ENCODE results near the gene THADA. TPM values are rescaled to one million over a fixed set of nuclear protein-coding genes. Genes with fewer than 3 reads are reported as not detected.
A peak's percentile ranks its signal among the peaks of the same experiment; 100 is the strongest.

The THADA gene
- total RNA-seq, 6 donors from 2014 or later, result 23.6 to 57.5 (median 37.3) TPM

DNA sequence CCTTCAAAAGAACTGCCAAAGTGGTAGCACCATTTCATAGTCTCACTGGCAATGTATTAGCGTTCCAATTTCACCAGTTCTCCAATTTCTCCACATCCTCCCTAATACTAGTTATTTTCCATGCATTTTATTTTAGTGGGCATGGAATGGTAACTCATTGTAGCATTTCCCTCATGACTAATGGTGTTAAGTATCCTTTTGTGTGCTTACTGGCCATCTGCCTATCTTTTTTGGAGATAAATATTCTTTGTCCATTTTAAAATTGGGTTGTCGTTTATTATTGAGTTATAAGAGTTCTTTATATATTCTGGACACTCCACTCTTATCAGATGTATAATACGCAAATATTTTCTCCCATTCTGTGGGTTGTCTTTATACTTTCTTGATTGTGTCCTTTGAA is 107.1 kb downstream of the THADA start:
- H3K4me1 ChIP-seq, result peaks cover 4 to 14% (median 6%) of the 10 kb centered on the region in 4 donors
- H3K9me3 ChIP-seq, result no peaks in the 10 kb centered on the region
- no peak overlapping the region for H3K4me3 ChIP-seq
- H3K27me3 ChIP-seq, result no peaks in the 10 kb centered on the region
- no peak overlapping the region for H3K27ac ChIP-seq
- H3K36me3 ChIP-seq, result peaks cover 0 to 4% (median 0%) of the 10 kb centered on the region in 4 donors
- TF ChIP-seq POLR2A (IDR thresholded peaks at IDR 0.05) (no peak), EP300 (IDR thresholded peaks at IDR 0.05) (no peak), POLR2AphosphoS5 (IDR thresholded peaks at IDR 0.05) (no peak)
- TF ChIP-seq, protein P1, sequence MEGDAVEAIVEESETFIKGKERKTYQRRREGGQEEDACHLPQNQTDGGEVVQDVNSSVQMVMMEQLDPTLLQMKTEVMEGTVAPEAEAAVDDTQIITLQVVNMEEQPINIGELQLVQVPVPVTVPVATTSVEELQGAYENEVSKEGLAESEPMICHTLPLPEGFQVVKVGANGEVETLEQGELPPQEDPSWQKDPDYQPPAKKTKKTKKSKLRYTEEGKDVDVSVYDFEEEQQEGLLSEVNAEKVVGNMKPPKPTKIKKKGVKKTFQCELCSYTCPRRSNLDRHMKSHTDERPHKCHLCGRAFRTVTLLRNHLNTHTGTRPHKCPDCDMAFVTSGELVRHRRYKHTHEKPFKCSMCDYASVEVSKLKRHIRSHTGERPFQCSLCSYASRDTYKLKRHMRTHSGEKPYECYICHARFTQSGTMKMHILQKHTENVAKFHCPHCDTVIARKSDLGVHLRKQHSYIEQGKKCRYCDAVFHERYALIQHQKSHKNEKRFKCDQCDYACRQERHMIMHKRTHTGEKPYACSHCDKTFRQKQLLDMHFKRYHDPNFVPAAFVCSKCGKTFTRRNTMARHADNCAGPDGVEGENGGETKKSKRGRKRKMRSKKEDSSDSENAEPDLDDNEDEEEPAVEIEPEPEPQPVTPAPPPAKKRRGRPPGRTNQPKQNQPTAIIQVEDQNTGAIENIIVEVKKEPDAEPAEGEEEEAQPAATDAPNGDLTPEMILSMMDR (IDR thresholded peaks at IDR 0.05), result no peak
- DNase-seq, result no peak
- WGBS, 2 donors, result 77 to 82% methylated on average over 3 of the region's 3 CpGs
- no peak for ATAC-seq (ENCODE audit: low FRiP score in 2 of 2)

DNA sequence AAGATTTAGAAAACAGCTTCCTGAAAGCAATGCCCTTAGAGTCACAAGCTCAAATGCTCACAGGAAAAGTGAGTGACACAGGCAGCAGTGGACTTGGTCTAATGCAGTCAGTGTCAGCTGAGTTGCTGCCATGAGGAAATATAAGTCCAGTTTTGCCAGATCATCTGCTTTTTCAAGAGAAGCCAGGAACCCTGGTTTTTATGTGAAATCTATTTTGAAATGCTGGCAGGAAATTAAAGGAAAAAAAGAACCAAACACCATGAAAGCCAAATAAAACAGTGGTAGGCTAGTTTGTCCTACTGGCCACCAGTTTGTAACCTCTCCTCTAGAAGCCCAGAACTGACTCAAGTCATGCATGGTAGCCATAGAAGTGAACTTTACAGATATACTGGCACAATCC is 109.2 kb downstream of the THADA start:
- Histone ChIP-seq H3K27me3 (no peaks in the 10 kb centered on the region), H3K4me1 (peaks cover 7 to 23% (median 11%) of the 10 kb centered on the region in 4 donors), H3K36me3 (no peaks in the 10 kb centered on the region), H3K9me3 (no peaks in the 10 kb centered on the region), H3K27ac (peak overlapping the region; percentile 28 to 70 (median 50)), H3K4me3 (no peak overlapping the region)
- ATAC-seq (ENCODE audit: low FRiP score in 2 of 2), result peak in 1 of 2 donors; percentile 73
- DNase-seq, result peak in 1 of 2 donors; percentile 60
- TF ChIP-seq POLR2AphosphoS5 (IDR thresholded peaks at IDR 0.05) (peak in 1 of 2 donors; percentile 46), EP300 (IDR thresholded peaks at IDR 0.05) (peak in 1 of 4 donors; percentile 49), POLR2A (IDR thresholded peaks at IDR 0.05) (peak in 1 of 4 donors; percentile 48)
- TF ChIP-seq, protein P1 (IDR thresholded peaks at IDR 0.05), result no peak

DNA sequence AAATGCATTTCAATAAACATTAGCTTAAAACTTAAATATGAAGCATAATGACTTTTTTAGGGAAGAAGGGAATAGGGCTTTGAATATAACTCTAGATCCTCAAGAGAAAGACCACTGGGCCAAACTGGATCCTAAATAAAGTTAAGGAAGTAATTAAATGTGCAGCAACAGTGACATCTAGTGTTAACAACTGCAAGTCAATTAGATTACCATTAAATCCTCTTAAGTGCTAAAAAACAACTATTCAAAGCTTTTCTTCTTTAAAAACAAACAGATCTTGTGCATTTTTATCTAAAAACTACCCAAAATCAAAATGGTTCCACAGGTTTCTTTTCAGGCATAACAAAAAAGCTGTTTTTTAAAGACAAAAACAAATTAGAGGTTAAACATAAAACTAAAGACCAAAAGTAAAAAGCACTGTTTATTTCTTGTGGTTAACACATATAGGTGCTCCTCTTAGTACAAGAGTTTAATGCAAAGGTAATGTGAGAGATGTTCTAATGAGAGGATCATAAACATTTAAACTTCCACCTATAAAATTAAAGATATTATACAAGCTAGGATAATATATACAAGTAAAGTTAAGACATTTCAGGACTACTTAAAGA is 111.4 kb downstream of the THADA start:
- H3K4me3 ChIP-seq, result no peak overlapping the region
- no peaks in the 10 kb centered on the region for H3K36me3 ChIP-seq
- peaks cover 7 to 23% (median 11%) of the 10 kb centered on the region in 4 donors for H3K4me1 ChIP-seq
- ATAC-seq (ENCODE audit: low FRiP score in 2 of 2), result peak in 1 of 2 donors; percentile 85
- TF ChIP-seq, protein P1 (IDR thresholded peaks at IDR 0.05), result peak in 5 of 6 experiments; percentile 50 to 76 (median 66)
- TF ChIP-seq EP300 (IDR thresholded peaks at IDR 0.05), result no peak
- no peak for DNase-seq
- no peaks in the 10 kb centered on the region for H3K9me3 ChIP-seq
- peak overlapping the region in 1 of 4 donors; percentile 20 for H3K27ac ChIP-seq
- H3K27me3 ChIP-seq, result no peaks in the 10 kb centered on the region

DNA sequence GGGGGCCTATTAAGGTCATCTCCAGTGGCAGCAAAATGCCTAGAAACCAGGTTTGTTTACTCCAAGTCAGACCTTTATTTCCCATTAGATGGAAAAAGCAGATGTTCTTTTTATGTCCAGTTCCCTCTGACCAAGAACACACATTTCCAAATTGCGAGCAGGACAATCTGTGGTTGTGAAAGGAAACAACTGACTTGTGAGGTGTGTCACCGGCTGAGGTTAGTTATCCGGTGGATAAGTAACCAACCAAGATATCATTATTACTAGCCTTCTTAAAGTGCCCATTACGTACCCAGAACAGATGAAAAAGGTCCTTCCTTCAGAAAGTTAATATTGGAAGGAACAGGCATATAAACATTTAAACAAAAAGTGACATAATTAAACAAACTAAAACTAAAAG is 112.9 kb downstream of the THADA start:
- peaks cover 7 to 23% (median 11%) of the 10 kb centered on the region in 4 donors for H3K4me1 ChIP-seq
- no peak overlapping the region for H3K4me3 ChIP-seq
- peak overlapping the region in 2 of 4 donors; percentile 15 to 32 for H3K27ac ChIP-seq
- no peaks in the 10 kb centered on the region for H3K9me3 ChIP-seq
- TF ChIP-seq EP300 (IDR thresholded peaks at IDR 0.05) (peak in 1 of 4 donors; percentile 20), POLR2AphosphoS5 (IDR thresholded peaks at IDR 0.05) (no peak)
- no peaks in the 10 kb centered on the region for H3K36me3 ChIP-seq
- DNase-seq (no peak), ATAC-seq (ENCODE audit: low FRiP score in 2 of 2) (peak in 1 of 2 donors; percentile 58)
- WGBS, 2 donors, result 44 to 49% methylated on average over 4 of the region's 4 CpGs
- no peaks in the 10 kb centered on the region for H3K27me3 ChIP-seq

DNA sequence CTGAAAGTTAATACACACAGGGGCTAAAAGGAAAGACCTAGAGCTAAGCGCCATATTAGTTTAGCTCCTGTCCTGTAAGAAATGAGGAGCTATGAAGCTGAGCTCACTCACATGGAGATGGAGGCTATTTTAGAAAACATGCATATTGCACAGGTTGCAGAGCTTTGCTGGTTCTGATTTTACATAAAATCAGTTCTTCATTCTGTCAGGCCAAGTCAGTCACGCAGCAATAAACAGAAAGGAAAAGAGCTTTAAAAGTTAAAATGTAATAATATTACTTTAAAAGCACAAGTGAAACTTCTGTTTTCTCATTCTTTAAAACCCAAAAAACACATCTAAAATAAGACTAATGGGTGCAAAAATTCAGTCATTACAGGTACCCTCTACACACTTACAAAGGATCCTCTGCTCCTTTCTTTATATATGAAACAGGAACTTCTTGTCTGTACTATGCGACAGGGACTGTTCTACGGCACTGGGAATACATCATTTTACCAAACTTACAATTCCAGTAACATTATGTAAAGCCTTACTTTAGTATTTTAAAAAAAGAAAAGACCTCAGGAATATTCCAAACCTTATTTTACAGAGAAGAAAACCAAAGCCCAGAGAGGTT is 113.8 kb downstream of the THADA start:
- no peaks in the 10 kb centered on the region for H3K27me3 ChIP-seq
- H3K9me3 ChIP-seq, result no peaks in the 10 kb centered on the region
- no peak for ATAC-seq (ENCODE audit: low FRiP score in 2 of 2)
- 82 to 89% methylated on average over 4 of the region's 4 CpGs for WGBS, 2 donors
- peaks cover 7 to 23% (median 11%) of the 10 kb centered on the region in 4 donors for H3K4me1 ChIP-seq
- no peak for TF ChIP-seq POLR2AphosphoS5 (IDR thresholded peaks at IDR 0.05)
- TF ChIP-seq, protein P1 (IDR thresholded peaks at IDR 0.05), result no peak
- TF ChIP-seq POLR2A (IDR thresholded peaks at IDR 0.05), result no peak
- no peak for TF ChIP-seq EP300 (IDR thresholded peaks at IDR 0.05)
- DNase-seq, result no peak
- peak overlapping the region in 1 of 4 donors; percentile 15 for H3K27ac ChIP-seq
- H3K4me3 ChIP-seq, result no peak overlapping the region
- no peaks in the 10 kb centered on the region for H3K36me3 ChIP-seq

All from upper lobe of left lung (tissue), 6 donors.